Activated B cell treated with CpG ODN at 0.5 μM for 24 hours (primary cell): Measurements from ENCODE around the gene RAPSN. TPM values are rescaled to one million over a fixed set of nuclear protein-coding genes. Genes with fewer than 3 reads are reported as not detected.

Experiments used
- ATAC-seq: fragments of 200-7000 bp; cut with Tn5 transposase; one replicate; pipeline ENCODE4 v1.10.0; 2021; ENCODE audit warnings: low read depth, mild to moderate bottlenecking, moderate library complexity
- CTCF ChIA-PET: fragments of 350-600 bp; sonication (Branson Sonifier 250); formaldehyde crosslinking; loops from one replicate; lab custom pipeline; 2021; ENCODE audit warnings: antibody characterized with exemption; lab: Charles Lee
- POLR2A ChIA-PET: fragments of 350-600 bp; sonication (Branson Sonifier 250); formaldehyde crosslinking; loops from one replicate; lab custom pipeline; 2021; ENCODE audit warnings: antibody characterized with exemption; lab: Charles Lee
- DNase-seq: peaks from one replicate; pipeline ENCODE4 v3.0.0; 2022
- H3K27ac Mint-ChIP-seq: one replicate; pipeline ENCODE4 v1.8.0; 2020; ENCODE audit warnings: mixed read lengths
- H3K27me3 Mint-ChIP-seq: one replicate; pipeline ENCODE4 v1.8.0; 2021; ENCODE audit warnings: mixed read lengths
- H3K36me3 Mint-ChIP-seq: one replicate; pipeline ENCODE4 v1.8.0; 2021; ENCODE audit warnings: low read depth, mixed read lengths
- H3K4me1 Mint-ChIP-seq: one replicate; pipeline ENCODE4 v1.8.0; 2021; ENCODE audit warnings: mixed read lengths
- H3K4me3 Mint-ChIP-seq: one replicate; pipeline ENCODE4 v1.8.0; 2020; ENCODE audit warnings: mild to moderate bottlenecking, mixed read lengths
- H3K9me3 Mint-ChIP-seq: one replicate; pipeline ENCODE4 v1.8.0; 2020; ENCODE audit warnings: mixed read lengths
- CTCF ChIP-seq: fragments of 200-600 bp; IDR thresholded peaks from one replicate; pipeline ENCODE4 v1.8.0; 2022; ENCODE audit warnings: antibody characterized with exemption, mild to moderate bottlenecking
- intact Hi-C: fragments of 100-400 bp; cut with micrococcal nuclease; formaldehyde crosslinking; loops from one replicate; pipeline ENCODE4 v1.15.1; 2024
- total RNA-seq: library from RNA; stranded (reverse); gene quantifications from 2 replicates; pipeline ENCODE4 v1.2.3, GENCODE V29; 2022

The RAPSN gene
- total RNA-seq, 1 donor from 2014 or later = 3.5 TPM

GRCh38 chr11:47441421-47441820 lies 7.5 kb downstream of the RAPSN start:
- Mint-ChIP-seq H3K4me3 (no peak overlapping the region), H3K9me3 (no peaks in the 10 kb centered on the region), H3K27me3 (no peaks in the 10 kb centered on the region), H3K27ac (no peak overlapping the region), H3K36me3 (no peaks in the 10 kb centered on the region), H3K4me1 (no peaks in the 10 kb centered on the region)
- no peak for ATAC-seq
- no peak for DNase-seq
- CTCF ChIA-PET = no interaction called here
- intact Hi-C loops = no loop called here
- TF ChIP-seq CTCF = no peak
- POLR2A ChIA-PET = no interaction called here

GRCh38 chr11:47440054-47440476 lies 8.9 kb downstream of the RAPSN start:
- no peaks in the 10 kb centered on the region for H3K27me3 Mint-ChIP-seq
- ChIA-PET CTCF (no interaction called here), POLR2A (no interaction called here)
- H3K36me3 Mint-ChIP-seq = no peaks in the 10 kb centered on the region
- no peak overlapping the region for H3K4me3 Mint-ChIP-seq
- no peaks in the 10 kb centered on the region for H3K4me1 Mint-ChIP-seq
- TF ChIP-seq CTCF = no peak
- DNase-seq (no peak), ATAC-seq (no peak)
- intact Hi-C loops = no loop called here
- no peaks in the 10 kb centered on the region for H3K9me3 Mint-ChIP-seq
- no peak overlapping the region for H3K27ac Mint-ChIP-seq

- no peak for TF ChIP-seq CTCF
- H3K4me1 Mint-ChIP-seq = no peaks in the 10 kb centered on the region
- DNase-seq (no peak), ATAC-seq (no peak)
- no peaks in the 10 kb centered on the region for H3K9me3 Mint-ChIP-seq
- H3K4me3 Mint-ChIP-seq = no peak overlapping the region
- intact Hi-C loops = no loop called here
- ChIA-PET CTCF (interaction anchor here (1.2 kb wide), 1 partner anchor 179 kb away, joined by 3 read pairs; no protein-coding TSS in a partner anchor), POLR2A (no interaction called here)
- H3K27me3 Mint-ChIP-seq = no peaks in the 10 kb centered on the region
- H3K27ac Mint-ChIP-seq = no peak overlapping the region
- no peaks in the 10 kb centered on the region for H3K36me3 Mint-ChIP-seq
Observed at GRCh38 chr11:47438721-47439120, 10.2 kb downstream of the RAPSN start.

GRCh38 chr11:47437746-47438418 lies 11.1 kb downstream of the RAPSN start:
- Mint-ChIP-seq H3K4me1 (no peaks in the 10 kb centered on the region), H3K36me3 (no peaks in the 10 kb centered on the region), H3K4me3 (no peak overlapping the region), H3K27me3 (no peaks in the 10 kb centered on the region), H3K9me3 (no peaks in the 10 kb centered on the region), H3K27ac (no peak overlapping the region)
- ChIA-PET CTCF (interaction anchor here (1.2 kb wide), 1 partner anchor 178 kb away, joined by 3 read pairs; no protein-coding TSS in a partner anchor), POLR2A (interaction anchor here (0.5 kb wide), 1 partner anchor 202 kb away, joined by 4 read pairs; no protein-coding TSS in a partner anchor)
- ATAC-seq (no peak), DNase-seq (no peak)
- intact Hi-C loops = no loop called here
- TF ChIP-seq CTCF = no peak

- Mint-ChIP-seq H3K36me3 (no peaks in the 10 kb centered on the region), H3K27ac (no peak overlapping the region), H3K9me3 (no peaks in the 10 kb centered on the region), H3K27me3 (no peaks in the 10 kb centered on the region), H3K4me3 (no peak overlapping the region), H3K4me1 (no peaks in the 10 kb centered on the region)
- no peak for TF ChIP-seq CTCF
- POLR2A ChIA-PET = no interaction called here
- DNase-seq (no peak), ATAC-seq (no peak)
- CTCF ChIA-PET = no interaction called here
- intact Hi-C loops = no loop called here
Observed at GRCh38 chr11:47437218-47437745, 11.7 kb downstream of the RAPSN start.
